Left colon (tissue), 2 donors: Measurements from ENCODE around the gene DENND1B. TPM values are rescaled to one million over a fixed set of nuclear protein-coding genes. Genes with fewer than 3 reads are reported as not detected.

Source experiments
- ATAC-seq: fragments of 200-7000 bp; cut with Tn5 transposase; one replicate; pipeline ENCODE4 v1.9.1; 2020; ENCODE audit warnings: mild to moderate bottlenecking, moderate library complexity
- DNase-seq, 2 donors: peaks; one replicate each; pipeline ENCODE4 v3.0.0-alpha.2; 2020
- intact Hi-C, 2 donors: fragments of 100-400 bp; cut with DNase I in 1 of 2; cut with micrococcal nuclease in 1 of 2; formaldehyde crosslinking; loops; one replicate each; pipeline versions ENCODE4 v1.11.2 to v1.14.0; 2022; cut with DNase I, micrococcal nuclease
- total RNA-seq, 2 donors: library from RNA; stranded (reverse); fragmentation: NEBNext Ultra II Directional; extraction: Animal tissue kit (Norgen Biotek cat#: 25700); gene quantifications; one replicate each; pipeline ENCODE4 v1.2.1, GENCODE V29; 2021
- donor health status: DM: no; HTN: no; CAD: no.
- donor health status: DM: yes; HTN: yes; CAD: no.

Gene DENND1B
- total RNA-seq, 2 donors from 2014 or later = 37.2 to 40.0 TPM

- DNase-seq (no peak), ATAC-seq (no peak)
- intact Hi-C loops = no loop called here
Observed at GRCh38 chr1:197464044-197464443, 311.2 kb downstream of the DENND1B start.

- no peak for DNase-seq
- ATAC-seq = peak; percentile 36
- intact Hi-C loops = no loop called here
Observed at GRCh38 chr1:197463142-197463541, 312.1 kb downstream of the DENND1B start.

GRCh38 chr1:197462539-197462938, 312.7 kb downstream of the DENND1B start:
- no peak for ATAC-seq
- DNase-seq = no peak
- intact Hi-C loops = no loop called here

Other genes with a start within 250 kb of the DENND1B start
- 1 to 10 TPM; 3.1 to 5.2 TPM for gene C1orf53, start 127.2 kb upstream of the DENND1B start, total RNA-seq
- under 1 TPM in 1 of 2 donors, not detected in 1; 0.31 TPM for gene LHX9, start 141.9 kb upstream of the DENND1B start, total RNA-seq